HG03280 (cell line): Measurements from ENCODE around the gene SHB.

ENCODE experiments used
- ATAC-seq: cut with Tn5 transposase; IDR thresholded peaks from one replicate; pipeline ENCODE4 v1.9.1; 2021; ENCODE audit warnings: mild to moderate bottlenecking, moderate library complexity; ENCODE audit not compliant: unreplicated experiment

Gene SHB

DNA sequence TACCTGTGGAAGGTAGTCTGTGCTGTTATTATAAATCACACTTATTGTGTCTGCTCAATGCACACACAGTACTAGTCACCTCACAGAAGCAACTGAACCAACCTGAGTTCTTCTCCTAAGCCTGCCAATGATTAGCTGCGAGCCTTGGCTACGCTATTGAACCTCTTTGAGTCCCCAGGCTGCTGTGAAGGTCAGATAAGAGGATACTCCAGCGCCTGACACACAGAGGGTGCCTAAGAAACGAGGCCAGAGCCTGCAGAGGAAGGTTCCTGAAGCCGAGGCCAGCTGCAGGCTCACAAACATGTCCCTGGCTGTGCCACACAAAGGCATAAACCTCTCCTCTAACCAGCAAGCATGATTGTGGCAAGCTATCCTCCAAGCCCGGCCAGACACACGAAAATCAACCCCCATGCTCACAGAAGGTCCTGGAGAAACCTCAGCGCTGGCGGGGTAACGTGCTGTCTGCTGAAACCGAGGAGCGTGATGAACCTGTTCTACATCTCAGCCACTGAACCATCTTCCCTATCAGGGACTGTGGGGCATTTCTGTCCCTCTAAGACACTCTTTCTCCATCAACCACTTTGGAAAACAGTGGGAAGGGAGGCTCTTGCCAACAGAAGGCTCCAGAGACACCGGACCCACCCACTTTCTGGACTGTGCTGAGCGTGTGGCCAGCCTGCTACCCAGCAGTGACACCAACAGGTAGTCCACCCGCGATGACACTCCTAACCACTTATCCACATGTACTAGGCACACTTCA, 111.9 kb downstream of the SHB start:
- ATAC-seq: no peak

DNA sequence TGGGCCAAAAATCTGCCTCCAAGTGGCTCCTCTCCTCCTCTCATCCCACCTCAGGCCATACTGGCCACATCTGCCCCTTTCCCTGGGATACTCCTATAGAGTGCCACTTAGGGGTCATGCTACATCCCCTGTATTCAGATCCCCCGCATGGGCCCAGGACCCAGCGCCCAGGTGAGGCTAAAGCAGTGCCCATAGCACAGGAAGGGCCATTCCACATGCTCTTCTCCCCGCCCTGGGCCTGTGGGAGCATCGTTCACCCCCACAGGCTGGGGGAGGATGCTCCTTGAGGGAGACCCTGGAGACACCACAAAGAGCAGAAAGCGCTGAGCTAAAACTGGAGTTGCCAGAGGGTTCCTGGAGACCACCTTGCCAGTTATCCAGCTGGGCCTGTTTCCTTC, 112.6 kb downstream of the SHB start:
- ATAC-seq: no peak

DNA sequence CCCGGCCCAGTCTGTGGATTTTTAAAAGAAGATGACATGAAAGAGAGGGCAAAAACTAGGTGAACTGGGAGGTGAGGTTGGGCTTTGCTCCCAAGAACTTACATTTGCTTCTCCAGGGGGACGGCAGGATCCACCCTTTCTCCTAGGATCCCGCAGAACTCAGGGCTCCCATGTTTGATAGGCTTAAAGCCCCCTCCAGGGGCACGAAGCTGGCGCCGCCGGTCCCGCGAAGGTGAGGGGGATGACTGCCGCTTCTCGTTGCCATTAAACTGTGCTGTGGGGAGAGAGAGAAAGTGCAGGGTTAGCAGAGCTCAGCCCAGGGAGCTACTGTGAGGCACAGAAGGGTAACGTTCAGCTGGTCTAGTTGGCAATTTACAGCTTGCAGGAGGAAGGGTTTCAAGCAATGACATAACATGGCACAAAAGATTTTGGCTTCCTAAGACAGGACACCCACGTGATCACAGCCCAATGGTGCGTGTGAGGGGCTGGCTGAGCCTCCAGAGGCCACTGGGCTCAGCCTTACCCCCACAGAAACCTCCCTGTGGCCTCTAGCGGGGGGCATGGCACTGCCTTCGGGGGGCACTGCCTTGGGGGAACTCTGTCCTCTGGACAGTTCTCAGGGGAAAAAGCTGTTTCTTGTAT, 113.1 kb downstream of the SHB start:
- ATAC-seq: no peak

DNA sequence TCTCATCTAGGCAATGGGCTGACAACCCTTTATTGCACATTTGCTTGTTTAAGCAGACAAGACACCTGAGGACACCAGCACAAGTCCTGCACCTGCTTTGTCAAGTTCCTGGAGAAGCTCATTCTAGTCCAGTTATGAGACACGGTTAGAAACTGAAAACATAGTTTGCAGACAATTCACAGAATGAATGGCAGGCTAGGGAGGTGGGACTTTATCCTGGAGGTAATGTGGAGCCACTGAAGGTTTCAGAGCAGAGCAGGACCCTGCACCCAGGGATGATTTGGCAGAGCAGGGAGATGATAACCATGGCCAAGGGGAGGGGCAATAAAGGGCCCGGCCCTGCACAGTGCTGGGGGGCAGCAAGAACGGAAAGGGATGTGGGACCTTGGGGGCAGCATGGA, 114.4 kb downstream of the SHB start:
- ATAC-seq: peak; percentile 37

DNA sequence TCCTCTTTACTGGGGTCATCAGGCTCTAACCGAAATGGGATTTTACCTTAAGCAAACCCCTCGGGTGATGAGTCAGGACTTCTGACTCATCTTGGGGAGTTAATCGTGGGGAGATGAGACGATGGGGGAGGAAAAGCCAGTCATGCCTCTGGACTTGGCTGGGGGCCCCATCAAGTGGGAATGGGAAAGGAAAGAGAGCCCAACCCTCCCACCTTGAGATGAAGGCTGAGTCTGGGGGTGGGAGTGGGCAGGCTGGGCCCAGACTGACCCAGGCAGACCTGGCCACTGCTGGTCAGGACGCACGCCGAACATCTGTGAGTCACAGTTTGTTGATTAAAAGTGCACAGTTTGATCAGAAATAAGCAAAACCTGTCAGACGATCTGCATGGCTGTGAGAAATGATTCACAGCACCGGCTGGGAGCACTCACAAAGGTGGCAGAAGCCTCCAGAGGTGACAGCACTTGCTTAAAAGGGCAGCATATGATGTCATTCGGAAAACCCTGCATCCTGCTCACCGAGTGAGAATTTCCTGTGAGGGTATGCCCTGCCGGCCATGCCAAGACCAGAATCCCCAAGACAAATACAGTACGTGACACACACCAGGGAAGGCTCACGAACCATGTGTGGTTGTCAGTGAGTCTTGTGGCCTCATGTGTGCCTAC, 115.1 kb downstream of the SHB start:
- peak; percentile 69 for ATAC-seq

DNA sequence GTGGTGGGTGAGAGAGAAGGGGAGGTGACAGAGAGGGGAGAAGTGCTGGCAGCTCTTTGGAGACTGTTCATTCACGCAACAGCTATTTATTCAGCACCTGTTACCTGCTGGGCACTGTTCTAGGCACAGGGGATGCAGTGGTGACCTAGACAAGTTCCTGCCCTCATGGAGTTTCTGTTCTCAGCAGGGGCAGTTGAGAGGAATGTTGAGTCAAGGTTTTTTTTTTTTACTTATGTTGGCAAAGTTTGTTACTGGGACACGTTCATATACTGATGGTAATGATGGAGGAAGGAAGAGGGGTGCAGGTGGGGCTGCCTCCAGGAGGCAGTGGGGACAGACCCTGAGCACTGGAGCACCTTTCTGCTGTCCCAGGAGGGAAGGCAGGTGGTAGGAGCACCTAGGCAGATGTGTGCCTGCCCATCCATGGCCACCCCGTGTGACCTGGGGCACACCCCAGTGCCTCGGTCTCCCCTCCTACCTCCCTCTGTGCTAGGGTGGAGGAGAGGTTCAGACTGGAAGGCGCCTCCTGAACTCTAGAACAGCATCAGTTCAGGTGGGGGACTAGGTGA, 115.7 kb downstream of the SHB start:
- no peak for ATAC-seq

DNA sequence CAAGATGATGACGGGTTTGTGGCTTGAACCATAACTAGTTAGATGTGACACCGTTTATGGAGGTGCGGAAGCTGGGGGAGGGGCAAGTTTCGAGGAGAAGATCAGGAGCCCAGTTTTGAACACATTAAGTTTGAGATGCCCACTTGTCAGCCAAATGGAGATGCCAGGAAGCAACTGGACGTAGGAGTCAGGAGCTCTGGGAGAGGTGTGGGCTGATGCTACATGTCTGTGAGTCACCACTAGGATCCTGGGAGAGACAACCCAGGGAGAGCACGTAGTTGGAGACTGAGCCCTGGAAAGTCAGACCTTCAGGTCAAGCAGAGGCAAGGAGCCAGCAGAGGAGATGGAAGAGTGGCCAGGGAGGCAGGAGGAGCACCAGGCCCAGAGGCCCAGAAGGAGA, 116.3 kb downstream of the SHB start:
- ATAC-seq: no peak

DNA sequence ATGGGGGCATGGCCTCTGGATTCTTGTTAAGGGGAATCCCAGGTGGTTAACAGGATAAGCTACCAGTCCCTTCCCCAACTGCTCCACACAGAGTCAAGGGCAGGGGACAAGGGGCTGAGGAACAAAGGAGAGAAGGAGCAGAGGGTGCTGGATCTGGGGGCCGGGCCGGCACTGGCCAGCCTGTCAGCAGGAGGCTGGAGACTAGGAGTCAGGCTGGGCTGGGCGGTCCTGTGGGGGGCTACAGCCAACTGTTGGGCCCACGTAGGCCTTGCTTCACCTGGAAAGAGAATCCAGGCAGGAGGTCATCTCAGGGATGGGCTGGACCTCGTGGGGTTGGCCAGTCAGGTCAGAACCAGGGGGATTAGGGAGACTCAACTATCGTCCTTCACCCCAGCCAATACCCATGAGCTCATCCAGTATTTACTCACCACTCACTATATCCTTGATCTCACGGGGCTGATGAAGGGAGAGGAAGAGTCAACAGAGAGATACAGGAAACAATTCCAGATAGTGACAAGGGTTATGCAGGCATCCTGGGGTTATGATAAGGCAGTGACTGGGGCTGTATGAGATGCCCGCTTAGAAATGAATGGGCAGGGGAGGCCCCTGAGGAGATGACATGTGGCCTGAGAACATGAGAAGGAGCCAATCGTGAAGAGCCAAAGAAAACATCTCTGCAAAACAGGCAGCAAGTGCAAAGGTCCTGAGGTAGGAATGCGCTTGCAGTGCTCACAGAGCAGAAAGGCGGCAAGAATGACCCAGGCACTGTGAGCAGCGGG, 117.2 kb downstream of the SHB start:
- ATAC-seq: no peak

DNA sequence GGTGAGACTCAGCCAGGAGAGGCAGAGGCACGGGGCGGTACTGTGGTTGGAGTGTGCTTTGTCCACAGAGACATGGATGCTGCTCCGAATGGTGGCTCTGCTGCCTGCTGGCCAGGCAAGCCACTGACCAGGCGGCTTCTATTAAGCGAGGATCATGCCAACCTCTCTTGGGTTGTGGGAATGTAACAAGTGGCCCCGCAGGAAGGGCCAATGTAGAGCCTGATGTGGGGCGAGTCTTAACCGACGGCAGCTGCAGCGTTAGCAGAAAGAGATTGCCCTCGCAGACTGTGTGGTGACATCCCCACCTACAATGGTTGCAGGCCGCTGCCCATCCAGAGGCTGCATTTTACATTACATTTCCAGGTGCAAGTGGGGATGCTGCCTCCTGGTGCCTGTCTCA, 118.5 kb downstream of the SHB start:
- ATAC-seq: no peak

DNA sequence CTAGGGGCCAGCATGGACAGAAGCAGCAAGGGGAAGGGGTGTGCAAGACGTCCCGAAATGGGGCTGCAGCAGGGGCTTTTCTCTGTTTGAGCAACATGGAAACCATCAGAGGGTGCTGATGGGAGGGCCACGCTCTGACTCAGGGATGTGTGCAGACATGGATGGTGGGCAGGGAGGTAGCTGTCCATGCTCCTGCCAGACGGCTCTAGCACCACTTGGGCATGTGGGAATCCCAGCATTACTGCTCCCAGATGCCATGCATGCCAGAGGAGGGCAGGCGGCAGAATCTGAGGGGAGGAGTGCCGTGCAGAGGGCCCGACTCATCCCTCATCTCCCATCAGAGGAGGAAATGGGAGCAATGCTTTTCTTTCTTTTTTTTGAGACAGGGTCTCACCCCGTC, 119.5 kb downstream of the SHB start:
- no peak for ATAC-seq

DNA sequence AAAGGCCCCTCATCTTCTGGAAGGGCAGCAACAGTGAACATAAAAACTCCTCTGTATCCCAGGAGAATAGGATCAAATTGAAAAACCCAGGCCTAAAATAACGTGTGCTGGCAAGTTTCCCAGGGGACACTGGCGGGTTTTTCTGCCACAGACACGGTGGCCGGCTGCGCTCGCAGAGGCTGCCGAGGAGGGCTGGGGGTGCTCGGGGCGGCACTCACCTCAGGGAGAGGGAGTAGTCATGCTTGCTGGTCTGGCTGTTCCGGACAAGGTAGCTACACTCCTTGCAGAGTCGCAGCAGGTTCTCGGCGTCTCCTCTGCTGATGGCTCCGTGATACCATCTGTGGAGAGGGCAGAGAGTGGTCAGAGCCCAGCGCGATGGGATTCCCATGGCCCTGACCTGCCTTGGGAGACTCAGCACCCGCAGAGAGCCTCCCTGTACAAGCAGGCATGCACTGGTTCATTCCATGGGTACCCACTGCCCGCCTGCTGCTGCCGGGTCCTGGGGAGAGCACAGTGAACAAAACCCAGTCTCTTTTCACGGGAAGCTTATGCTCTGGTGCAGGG, 120.5 kb downstream of the SHB start:
- no peak for ATAC-seq

DNA sequence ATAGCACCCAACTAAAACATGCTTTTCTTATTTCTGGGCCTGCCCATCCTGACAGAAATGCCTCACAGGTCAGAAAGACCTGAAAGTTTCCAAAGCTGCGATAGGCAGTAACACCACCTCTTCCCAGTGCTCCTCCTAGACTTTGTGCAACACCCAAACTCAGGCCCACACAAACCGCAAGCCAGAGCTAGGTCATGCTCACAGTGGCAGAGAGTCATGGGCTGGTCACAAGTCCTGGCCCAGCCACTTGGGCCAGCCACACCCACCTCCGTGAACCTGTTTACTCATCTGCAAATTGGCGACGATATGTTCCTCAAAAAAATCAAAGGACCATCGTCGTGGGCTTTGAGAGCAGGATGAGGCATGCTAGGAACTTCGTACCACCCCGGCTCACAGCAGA, 121.0 kb downstream of the SHB start:
- no peak for ATAC-seq

DNA sequence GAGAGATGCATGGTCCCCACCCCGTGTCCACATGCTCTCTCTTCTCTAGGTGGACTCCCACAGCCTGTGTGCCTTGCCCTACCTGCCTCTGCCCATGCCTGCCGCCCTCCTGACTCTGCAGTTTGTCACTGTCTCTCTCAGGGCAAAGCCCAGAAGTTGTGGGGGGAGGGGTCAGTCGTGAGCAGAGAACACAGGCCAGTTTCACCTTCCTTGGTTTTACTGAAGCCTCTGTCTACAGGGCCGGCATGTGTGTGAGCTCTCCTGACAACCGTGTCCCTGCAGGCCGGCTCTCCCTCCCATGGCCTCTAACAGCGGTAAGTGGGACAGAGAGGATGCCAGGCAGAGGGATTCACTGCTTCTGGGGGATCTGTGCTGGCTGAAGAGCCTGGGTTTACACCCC, 121.6 kb downstream of the SHB start:
- ATAC-seq: no peak

DNA sequence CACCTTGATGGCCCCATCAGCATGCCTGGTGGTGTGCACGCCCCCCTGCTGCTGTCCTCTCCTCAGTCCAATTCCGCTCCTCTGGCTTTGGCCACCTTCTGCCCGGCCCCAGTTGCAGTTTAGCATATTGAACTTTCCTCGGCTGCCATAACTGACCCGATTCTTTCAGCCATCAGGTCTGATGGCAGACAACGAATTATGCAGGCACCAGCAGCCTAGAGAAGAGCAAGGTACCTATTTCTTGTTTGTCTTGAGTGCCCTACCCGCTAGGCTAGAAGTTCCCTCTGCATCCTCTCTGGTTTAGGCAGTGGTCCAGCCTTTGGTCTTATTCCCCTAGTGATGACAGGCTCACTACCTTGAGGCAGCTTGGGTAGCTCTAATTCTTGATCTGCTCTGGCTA, 122.1 kb downstream of the SHB start:
- no peak for ATAC-seq

DNA sequence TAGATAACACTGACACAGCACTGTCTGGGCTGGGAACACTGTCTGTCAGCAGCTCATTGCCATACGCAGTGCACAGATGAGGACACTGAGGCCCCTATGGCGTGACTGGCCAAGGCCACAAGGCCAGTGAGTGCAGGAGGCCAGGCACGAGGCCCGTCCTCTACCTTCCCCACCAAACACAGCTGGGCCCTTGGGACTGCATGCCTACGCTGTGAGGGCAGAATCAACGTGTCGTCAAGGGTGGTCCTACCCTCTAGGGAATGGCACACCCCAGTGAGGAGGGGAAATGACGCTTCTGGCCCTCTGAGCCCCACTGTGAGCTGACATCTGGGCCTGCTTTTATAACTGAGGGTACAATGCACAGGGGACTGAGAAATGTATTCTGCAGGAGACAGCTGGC, 123.0 kb downstream of the SHB start:
- ATAC-seq: no peak

DNA sequence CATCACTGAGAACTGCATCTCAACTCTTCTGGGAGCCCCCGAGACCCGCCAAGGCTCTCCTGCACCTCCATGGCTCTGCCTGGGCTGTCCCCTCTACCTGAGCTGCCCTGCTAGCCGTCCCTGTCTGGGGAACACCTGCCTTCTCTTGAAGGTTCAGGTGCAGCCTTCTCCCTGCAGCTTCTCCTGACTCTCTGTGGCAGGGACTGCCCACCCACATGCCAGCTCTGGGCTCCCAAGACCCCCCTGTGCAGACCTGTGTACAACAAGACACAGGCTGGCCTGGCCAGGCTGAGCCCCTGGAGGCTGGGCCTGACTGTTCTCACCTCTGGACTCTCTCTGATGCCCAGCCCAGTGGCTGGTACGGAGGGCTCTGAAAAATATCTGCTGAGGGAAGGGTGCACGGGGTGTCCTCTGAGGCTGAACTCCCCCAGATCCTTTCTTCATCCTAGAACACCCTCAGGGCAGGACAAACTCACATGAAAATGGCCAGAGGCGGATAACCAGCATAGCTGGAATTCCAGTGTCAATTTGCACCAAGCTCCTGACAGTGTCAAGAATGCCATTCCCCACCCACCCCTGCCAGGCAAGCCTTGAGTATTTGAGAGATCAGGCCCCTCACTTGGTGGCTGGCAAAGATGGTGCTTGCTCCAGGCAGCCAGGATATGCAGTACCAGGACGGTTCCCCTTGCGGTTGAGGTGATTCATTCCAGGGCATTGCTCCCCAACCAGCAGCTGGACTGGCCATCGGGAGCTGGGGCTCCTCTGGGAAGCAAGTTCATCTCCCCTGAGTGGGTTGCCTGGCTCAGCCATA, 124.2 kb downstream of the SHB start:
- no peak for ATAC-seq

DNA sequence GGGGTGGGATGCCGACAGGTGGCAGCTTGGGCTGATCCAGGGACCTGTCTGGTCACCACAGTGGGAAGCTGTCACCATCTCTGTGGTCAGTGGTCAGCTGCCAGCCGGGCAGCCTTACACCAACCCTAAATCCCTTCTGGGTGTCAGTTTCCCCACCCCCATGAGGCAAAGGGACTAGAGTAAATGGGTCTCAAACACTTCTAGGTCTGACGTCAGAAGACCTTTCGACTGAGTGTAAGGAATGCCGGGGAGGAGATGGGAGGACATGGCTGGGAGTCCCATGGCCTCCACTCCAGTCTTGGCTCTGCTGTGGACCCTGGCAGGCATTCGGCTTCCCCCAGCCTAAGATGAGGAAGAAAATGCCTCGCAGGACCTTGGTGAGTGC, 124.8 kb downstream of the SHB start:
- no peak for ATAC-seq

DNA sequence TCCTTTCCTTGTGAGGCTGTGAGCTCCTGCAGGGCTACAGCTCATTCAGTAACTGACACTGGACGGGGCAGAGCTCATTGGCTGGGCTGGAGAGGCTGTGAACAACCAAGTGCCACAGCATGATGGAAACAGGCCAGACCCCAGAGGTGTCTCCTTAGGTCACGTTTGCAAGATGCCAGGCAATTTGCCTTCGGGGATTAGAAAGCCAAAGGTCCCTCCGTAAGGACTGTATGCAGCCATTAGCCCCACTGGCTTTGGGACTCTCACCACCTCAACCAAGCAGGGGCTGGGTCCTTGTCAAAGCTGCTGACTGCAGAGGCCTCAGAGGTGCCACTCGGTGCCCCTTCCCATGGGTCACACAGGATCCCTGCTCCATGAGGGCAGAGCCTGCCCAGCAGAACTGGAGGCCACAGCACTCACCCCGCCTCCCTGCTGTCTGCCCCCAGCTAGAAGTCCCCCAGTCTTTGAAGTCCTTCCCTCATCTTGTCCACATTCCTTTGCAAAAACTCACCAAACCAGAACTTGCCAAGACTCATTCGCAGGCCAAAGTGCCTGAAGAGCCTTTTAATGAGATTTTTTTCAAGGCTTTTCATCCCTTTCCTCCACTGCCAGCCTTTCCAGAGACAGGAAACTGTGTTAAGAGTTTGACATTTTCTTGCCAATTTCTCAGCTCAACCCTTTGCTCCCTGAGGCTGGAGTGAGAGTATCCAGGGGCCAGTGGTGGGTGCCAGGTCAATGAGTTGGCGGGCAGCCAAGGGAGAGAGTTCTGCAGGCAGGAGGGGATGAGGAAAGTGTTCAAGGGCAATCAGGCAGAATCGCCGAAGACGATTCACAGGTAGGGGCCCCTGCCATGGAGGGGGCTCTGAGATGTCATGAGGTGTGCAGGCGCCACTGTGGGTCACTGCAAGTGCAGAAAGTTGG, 125.4 kb downstream of the SHB start:
- no peak for ATAC-seq
